Coronary artery (tissue), 2 donors: ENCODE results near the gene ANKS1B.

Source experiments
- DNase-seq: peaks from one replicate; pipeline ENCODE4 v3.0.0-alpha.2; 2017; ENCODE audit warnings: low spot score
- H3K27ac ChIP-seq, 2 donors: fragments of 200-600 bp; sonication (generic); one replicate each; pipeline ENCODE4 v1.5.1; 2016 to 2019
- H3K4me3 ChIP-seq: fragments of 200-600 bp; sonication (generic); 2 replicates; pipeline ENCODE4 v1.5.1; 2016; ENCODE audit warnings: mild to moderate bottlenecking, moderate library complexity
- TF ChIP-seq, protein P1 (sequence below): fragments of 200-600 bp; sonication (generic); IDR thresholded peaks from one replicate; pipeline ENCODE4 v1.5.1; 2019; ENCODE audit warnings: antibody characterized with exemption

The ANKS1B gene

GRCh38 chr12:99287136-99287535 lies 697.6 kb downstream of the ANKS1B start:
- no peak overlapping the region for H3K4me3 ChIP-seq
- TF ChIP-seq, protein P1, sequence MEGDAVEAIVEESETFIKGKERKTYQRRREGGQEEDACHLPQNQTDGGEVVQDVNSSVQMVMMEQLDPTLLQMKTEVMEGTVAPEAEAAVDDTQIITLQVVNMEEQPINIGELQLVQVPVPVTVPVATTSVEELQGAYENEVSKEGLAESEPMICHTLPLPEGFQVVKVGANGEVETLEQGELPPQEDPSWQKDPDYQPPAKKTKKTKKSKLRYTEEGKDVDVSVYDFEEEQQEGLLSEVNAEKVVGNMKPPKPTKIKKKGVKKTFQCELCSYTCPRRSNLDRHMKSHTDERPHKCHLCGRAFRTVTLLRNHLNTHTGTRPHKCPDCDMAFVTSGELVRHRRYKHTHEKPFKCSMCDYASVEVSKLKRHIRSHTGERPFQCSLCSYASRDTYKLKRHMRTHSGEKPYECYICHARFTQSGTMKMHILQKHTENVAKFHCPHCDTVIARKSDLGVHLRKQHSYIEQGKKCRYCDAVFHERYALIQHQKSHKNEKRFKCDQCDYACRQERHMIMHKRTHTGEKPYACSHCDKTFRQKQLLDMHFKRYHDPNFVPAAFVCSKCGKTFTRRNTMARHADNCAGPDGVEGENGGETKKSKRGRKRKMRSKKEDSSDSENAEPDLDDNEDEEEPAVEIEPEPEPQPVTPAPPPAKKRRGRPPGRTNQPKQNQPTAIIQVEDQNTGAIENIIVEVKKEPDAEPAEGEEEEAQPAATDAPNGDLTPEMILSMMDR = no peak
- no peak for DNase-seq
- no peak overlapping the region for H3K27ac ChIP-seq

GRCh38 chr12:99284161-99284560 lies 700.6 kb downstream of the ANKS1B start:
- TF ChIP-seq, protein P1 = no peak
- no peak overlapping the region for H3K27ac ChIP-seq
- no peak overlapping the region for H3K4me3 ChIP-seq
- no peak for DNase-seq

DNA sequence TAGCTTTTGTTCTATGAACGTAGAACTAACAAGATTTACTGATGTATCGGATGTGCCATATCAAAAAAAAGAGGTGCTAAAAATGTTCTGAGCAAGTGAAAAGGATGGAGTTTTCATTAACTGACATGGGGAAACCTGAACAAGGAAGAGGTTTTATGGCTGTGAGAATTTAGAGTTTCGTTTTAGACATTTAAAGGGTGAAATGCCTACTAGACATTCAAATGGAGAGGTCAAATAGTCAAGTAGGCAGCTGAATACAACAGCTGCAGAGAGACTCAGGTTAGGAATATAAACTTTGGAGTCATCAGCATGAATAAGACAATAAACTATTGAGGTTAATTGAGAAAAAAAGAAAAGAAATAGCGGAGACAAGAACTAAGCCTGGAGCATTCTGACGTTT lies 702.1 kb downstream of the ANKS1B start:
- Histone ChIP-seq H3K27ac (no peak overlapping the region), H3K4me3 (no peak overlapping the region)
- TF ChIP-seq, protein P1 = no peak
- DNase-seq = no peak

DNA sequence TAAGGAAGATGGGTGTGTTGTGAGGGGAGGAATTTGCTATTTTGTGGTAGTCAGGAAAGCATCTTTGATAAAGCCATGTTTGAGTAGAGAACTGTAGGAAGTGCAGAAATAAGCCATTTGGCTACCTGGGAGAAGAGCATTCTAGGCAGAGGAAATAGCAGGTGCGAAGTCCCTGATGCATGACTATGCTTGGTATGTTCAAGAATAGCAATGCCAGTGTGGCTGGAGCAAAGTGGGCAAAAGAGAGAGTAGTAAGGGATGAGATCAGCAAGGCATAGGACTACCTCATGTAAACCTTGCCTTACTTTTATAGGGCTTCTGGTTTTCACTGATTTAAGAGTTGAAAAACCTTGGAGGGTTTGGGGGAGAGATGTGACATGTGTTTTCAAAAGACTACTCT lies 702.6 kb downstream of the ANKS1B start:
- Histone ChIP-seq H3K27ac (no peak overlapping the region), H3K4me3 (no peak overlapping the region)
- TF ChIP-seq, protein P1 = no peak
- no peak for DNase-seq

DNA sequence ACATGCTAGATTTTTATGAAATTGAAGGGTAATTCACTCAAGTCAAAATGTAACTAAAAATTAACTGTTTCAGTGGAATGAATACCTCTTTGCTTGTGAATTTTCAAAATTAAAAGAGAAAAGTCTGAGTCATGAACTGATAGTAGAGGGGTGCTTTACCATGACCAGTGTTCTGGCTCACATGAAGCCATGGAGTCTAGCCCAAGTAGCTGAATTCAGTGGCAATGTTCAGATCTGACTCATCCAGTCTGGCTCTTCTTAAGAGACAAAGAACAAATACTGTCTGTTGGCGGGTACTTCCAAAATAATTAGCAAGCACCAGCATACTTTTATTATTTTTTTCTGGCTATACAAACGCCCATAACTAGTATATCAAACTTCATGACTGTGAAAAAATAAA lies 703.5 kb downstream of the ANKS1B start:
- no peak for DNase-seq
- no peak overlapping the region for H3K27ac ChIP-seq
- no peak overlapping the region for H3K4me3 ChIP-seq
- TF ChIP-seq, protein P1 = no peak

DNA sequence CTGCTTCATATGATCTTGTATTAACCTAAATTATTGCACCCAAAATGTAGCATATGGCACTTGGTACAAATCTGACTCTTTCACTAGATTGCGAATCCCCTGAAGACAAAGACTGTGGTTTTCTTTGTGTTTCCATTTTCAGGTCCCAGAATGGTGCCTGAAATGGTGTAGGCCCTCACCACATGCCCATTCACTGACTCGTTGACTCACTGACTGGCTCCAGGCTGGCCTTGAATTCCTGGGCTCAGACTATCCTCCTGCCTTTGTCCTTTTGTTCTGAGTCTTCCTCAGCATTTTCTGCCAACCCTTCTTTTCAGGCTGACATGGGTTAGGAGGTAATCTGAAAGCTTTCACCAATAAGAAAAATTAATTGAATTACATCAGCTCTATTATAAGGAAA lies 705.8 kb downstream of the ANKS1B start:
- H3K4me3 ChIP-seq = no peak overlapping the region
- H3K27ac ChIP-seq = no peak overlapping the region
- TF ChIP-seq, protein P1 = no peak
- DNase-seq = no peak

GRCh38 chr12:99277591-99278379 lies 707.0 kb downstream of the ANKS1B start:
- DNase-seq = no peak
- no peak overlapping the region for H3K27ac ChIP-seq
- TF ChIP-seq, protein P1 = no peak
- H3K4me3 ChIP-seq = no peak overlapping the region
